HG03045 (cell line): ENCODE data around the gene DGKB.
"Not testable (repeated sequence)": the region's sequence is repeated elsewhere in the genome, so short reads cannot be mapped to it uniquely, and the experiment has no call there.

Experiments
- ATAC-seq: cut with Tn5 transposase; IDR thresholded peaks from one replicate; pipeline ENCODE4 v1.9.1; 2021; ENCODE audit warnings: mild to moderate bottlenecking, moderate library complexity; ENCODE audit not compliant: unreplicated experiment

The DGKB gene

DNA sequence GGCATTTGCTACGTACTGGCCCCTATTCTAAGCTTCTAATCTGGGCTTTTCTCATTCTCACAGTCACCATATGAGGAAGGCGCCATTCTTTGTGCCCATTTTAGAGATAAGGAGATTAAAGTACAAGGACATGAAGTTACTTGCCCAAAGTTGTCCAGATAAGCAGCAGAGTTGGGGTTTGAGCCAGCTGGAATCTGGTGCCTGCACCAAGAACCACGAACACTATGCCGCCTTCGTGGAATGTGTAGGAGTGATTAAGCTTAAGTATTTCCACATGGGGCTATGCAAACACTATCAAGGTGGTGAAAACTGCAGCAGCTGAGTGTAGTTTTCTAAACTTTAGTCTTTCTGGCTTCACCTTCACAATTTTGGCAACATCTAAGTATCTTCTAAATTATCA is 570.4 kb downstream of the DGKB start:
- no peak for ATAC-seq

- no peak for ATAC-seq
Observed at GRCh38 chr7:14324767-14325166, 577.8 kb downstream of the DGKB start.

- ATAC-seq = no peak
Observed at GRCh38 chr7:14322724-14323123, 579.8 kb downstream of the DGKB start.

- ATAC-seq = no peak
Observed at GRCh38 chr7:14321947-14322346, 580.6 kb downstream of the DGKB start.

GRCh38 chr7:14309432-14309831 is 593.1 kb downstream of the DGKB start:
- no peak for ATAC-seq

GRCh38 chr7:14305233-14305866 is 597.2 kb downstream of the DGKB start:
- no peak for ATAC-seq

GRCh38 chr7:14303536-14303935 is 599.0 kb downstream of the DGKB start:
- ATAC-seq = no peak

DNA sequence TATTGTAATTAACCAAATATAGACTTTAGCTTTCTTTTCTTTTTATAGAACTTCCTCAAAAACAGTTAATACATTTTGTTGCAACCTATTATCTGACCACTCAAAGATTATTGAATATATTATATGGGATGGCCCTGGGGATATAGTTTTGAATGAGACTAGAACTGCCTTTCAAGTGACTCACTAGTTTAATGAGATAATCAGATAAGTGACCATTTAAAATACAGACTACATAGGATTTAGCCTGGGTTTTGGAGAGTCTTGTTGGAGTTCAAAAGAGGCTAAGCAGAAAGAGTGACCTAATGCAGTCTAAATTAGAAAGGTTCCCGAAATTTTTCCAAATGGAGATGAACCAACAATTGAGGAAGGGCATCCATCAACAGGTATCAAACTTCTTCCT is 607.9 kb downstream of the DGKB start:
- ATAC-seq = no peak

- no peak for ATAC-seq
Observed at GRCh38 chr7:14293434-14293833, 609.1 kb downstream of the DGKB start.

- no peak for ATAC-seq
Observed at GRCh38 chr7:14292737-14293136, 609.8 kb downstream of the DGKB start.

GRCh38 chr7:14289957-14290356 is 612.6 kb downstream of the DGKB start:
- ATAC-seq = no peak

DNA sequence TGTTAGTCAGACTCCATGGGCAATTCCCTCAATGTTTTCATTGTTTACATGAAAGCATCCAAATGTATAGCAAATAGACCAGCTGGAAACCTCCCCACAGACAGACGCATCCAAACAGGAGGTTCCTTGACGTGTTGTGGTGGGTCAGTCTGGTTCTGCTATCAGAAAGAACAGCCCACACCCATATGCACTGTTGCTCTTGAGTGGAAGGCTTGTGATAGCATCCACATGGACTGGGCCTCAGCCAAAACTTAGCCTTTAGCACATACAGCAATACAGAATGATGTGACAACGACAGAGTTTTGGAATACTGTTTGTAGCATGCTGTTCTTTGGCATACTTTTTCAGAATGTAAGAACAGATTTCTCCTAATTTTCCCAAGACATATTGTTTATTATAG is 613.9 kb downstream of the DGKB start:
- ATAC-seq = no peak

GRCh38 chr7:14287398-14287797 is 615.2 kb downstream of the DGKB start:
- no peak for ATAC-seq

- no peak for ATAC-seq
Observed at GRCh38 chr7:14286036-14286435, 616.5 kb downstream of the DGKB start.

GRCh38 chr7:14279065-14279871 is 623.3 kb downstream of the DGKB start:
- ATAC-seq = not testable (repeated sequence)

DNA sequence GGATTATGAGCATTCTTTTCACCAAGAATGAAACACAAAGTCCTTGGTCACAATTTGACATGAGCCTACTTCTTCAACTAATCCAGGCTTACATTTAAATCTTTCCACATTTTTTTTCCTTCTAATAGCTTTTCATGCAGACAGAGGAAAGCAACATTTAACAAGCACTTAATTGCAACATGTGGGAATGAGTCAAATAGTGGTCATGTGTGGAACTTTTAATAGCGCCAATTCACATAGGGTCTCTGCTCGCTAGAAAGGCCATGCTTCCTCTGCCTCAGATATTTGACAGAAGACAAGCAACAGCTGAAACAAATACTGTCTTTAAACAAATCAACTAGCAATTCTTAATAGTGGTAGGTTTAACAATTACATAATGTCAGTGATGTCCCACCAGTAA is 627.2 kb downstream of the DGKB start:
- ATAC-seq = no peak

- no peak for ATAC-seq
Observed at GRCh38 chr7:14271441-14271840, 631.1 kb downstream of the DGKB start.

- no peak for ATAC-seq
Observed at GRCh38 chr7:14270099-14270498, 632.5 kb downstream of the DGKB start.

GRCh38 chr7:14260011-14260410 is 642.5 kb downstream of the DGKB start:
- ATAC-seq = no peak

DNA sequence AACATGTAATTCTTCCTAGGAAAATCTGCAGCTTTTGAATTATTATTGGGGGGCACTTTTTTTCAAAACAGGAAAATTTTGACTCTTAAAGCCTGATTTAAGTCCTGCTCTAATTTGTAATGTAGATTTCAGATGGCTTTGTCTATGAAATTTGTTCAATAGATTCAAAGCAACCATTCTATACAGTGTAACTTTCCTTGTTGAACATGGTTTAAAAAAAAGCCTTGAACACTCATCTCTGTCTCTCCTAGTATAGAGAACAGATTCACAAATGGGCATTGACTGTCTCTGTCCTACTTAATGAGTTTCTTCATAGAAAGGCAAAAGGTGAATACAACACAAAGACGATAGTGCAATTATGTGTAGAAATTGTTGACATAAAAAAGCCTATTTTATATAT is 643.7 kb downstream of the DGKB start:
- no peak for ATAC-seq

DNA sequence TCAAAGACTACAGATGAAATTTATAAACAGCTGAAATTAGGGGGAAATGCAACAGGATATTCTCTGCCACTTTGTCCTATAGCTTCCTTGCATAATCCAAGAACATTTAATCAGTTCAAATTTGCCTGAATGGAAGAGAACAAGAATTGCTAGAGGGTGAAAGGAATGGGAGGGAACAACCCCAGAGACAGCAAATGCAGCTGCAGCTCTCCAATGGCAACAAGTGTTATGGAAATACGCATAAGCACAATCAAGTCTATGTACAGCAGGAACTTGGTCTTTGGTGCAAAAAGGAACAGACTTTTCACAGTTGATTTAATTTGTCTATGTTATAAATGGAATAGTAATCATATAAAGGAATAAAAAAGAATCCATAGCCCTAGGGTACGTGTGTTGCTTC is 644.1 kb downstream of the DGKB start:
- ATAC-seq = no peak

- no peak for ATAC-seq
Observed at GRCh38 chr7:14252458-14252857, 650.1 kb downstream of the DGKB start.

- no peak for ATAC-seq
Observed at GRCh38 chr7:14242175-14242574, 660.4 kb downstream of the DGKB start.
